ES-I3 (cell line): ENCODE results near the gene C1QTNF6.

Source experiments
- H3K36me3 ChIP-seq: 2 replicates; pipeline ENCODE4 v1.6.1; 2013; ENCODE audit warnings: mild to moderate bottlenecking, low read length, control low read depth, moderate library complexity; ENCODE audit not compliant: insufficient read depth
- H3K4me1 ChIP-seq: 2 replicates; pipeline ENCODE4 v1.6.1; 2013; ENCODE audit warnings: mild to moderate bottlenecking, control low read depth, low read length; ENCODE audit not compliant: insufficient read depth
- H3K9ac ChIP-seq: 2 replicates; pipeline ENCODE4 v1.6.1; 2013; ENCODE audit warnings: low read depth, mild to moderate bottlenecking, low read length, moderate library complexity
- H3K9me3 ChIP-seq: 2 replicates; pipeline ENCODE4 v1.6.1; 2013; ENCODE audit warnings: mild to moderate bottlenecking, low read length, moderate library complexity; ENCODE audit not compliant: control insufficient read depth, insufficient read depth

Gene C1QTNF6

GRCh38 chr22:37164505-37164887 lies 23.6 kb downstream of the C1QTNF6 start:
- no peak overlapping the region for H3K9ac ChIP-seq
- H3K4me1 ChIP-seq, result no peaks in the 10 kb centered on the region; the same call in 1 of the 2 replicates
- H3K9me3 ChIP-seq, result peaks cover 6% of the 10 kb centered on the region; the same call in 1 of the 2 replicates
- H3K36me3 ChIP-seq, result no peaks in the 10 kb centered on the region

GRCh38 chr22:37163575-37164504 lies 24.2 kb downstream of the C1QTNF6 start:
- Histone ChIP-seq H3K36me3 (no peaks in the 10 kb centered on the region), H3K9ac (no peak overlapping the region), H3K4me1 (peaks cover 2% of the 10 kb centered on the region; the same call in 1 of the 2 replicates), H3K9me3 (peaks cover 6% of the 10 kb centered on the region; the same call in 1 of the 2 replicates)

GRCh38 chr22:37163096-37163489 lies 25.0 kb downstream of the C1QTNF6 start:
- H3K36me3 ChIP-seq, result no peaks in the 10 kb centered on the region
- H3K4me1 ChIP-seq, result peaks cover 5% of the 10 kb centered on the region; the same call in 1 of the 2 replicates
- H3K9me3 ChIP-seq, result peaks cover 6% of the 10 kb centered on the region; the same call in 1 of the 2 replicates
- H3K9ac ChIP-seq, result no peak overlapping the region

DNA sequence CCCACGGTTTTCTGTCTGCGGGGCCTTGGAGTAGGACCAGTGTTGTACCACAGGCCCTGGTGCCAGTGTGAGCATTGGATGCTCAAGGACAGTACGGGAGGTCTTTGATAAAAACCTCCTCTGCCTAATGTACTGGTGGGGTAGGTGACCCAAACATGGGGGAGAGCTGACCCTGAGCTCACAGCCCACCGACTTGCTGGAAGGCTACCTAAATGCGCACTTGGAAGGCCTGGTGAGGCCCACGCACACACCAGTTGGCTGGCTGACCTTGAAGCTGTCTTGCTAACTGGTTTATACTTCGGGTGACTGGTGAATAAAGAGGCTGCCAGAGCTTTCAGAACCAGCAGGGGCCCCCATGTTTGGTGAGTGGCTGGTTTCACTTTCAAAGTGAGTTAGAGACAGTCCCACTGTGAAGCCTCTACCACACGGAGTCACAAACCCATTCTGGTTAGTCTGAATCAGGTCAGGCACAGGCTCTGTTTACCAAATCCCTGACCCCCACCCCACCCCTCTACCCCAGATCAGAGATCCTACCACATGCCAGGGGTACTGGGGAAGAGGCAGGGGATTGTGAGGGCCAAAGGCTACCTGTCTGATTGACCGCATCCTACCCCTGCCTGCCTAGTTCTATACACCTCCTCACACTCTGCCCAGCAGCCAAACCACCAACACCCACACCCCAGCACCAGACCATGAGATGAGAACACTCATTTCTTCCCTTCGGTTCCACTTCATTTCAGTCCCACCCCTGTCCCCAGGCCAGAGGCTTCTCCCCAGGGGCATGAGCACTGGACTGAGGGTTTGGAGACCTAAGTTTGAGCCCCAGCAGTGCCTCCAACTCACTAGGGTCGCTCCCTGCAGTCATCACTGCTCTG lies 25.6 kb downstream of the C1QTNF6 start:
- no peaks in the 10 kb centered on the region for H3K36me3 ChIP-seq

GRCh38 chr22:37161443-37161842 lies 26.6 kb downstream of the C1QTNF6 start:
- no peaks in the 10 kb centered on the region for H3K36me3 ChIP-seq
- H3K9me3 ChIP-seq, result peaks cover 6% of the 10 kb centered on the region; the same call in 1 of the 2 replicates
- H3K4me1 ChIP-seq, result peaks cover 5% of the 10 kb centered on the region; the same call in 1 of the 2 replicates
- H3K9ac ChIP-seq, result no peak overlapping the region

More for the DNA sequence above, 25.6 kb downstream of the C1QTNF6 start:
- Histone ChIP-seq H3K9me3 (peaks cover 6% of the 10 kb centered on the region; the same call in 1 of the 2 replicates), H3K9ac (no peak overlapping the region), H3K4me1 (peaks cover 5% of the 10 kb centered on the region; the same call in 1 of the 2 replicates)

GRCh38 chr22:37160027-37160426 lies 28.0 kb downstream of the C1QTNF6 start:
- peaks cover 5% of the 10 kb centered on the region; the same call in 1 of the 2 replicates for H3K4me1 ChIP-seq
- H3K9me3 ChIP-seq, result peaks cover 6% of the 10 kb centered on the region
- H3K36me3 ChIP-seq, result no peaks in the 10 kb centered on the region
- H3K9ac ChIP-seq, result no peak overlapping the region

DNA sequence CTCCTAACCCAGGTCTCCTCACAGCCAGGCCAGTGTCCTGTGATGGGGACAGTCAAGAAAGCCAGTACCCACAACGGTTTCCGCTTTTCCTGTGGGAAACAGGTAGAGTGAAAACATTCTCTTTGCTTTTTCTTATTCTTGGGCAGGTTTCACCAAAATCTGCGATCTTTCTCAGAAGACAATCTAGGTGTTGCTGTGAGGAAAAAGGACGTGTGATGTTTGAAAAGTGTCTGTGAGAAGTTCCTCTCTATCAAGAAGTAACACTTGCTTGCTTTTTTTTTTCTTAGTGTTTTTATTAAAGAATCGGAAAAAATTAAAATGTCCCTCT lies 29.1 kb downstream of the C1QTNF6 start:
- Histone ChIP-seq H3K36me3 (no peaks in the 10 kb centered on the region), H3K9me3 (peaks cover 6% of the 10 kb centered on the region), H3K4me1 (peaks cover 5% of the 10 kb centered on the region; the same call in 1 of the 2 replicates), H3K9ac (no peak overlapping the region)

- Histone ChIP-seq H3K9ac (no peak overlapping the region), H3K36me3 (no peaks in the 10 kb centered on the region), H3K9me3 (peaks cover 6% of the 10 kb centered on the region), H3K4me1 (peaks cover 5% of the 10 kb centered on the region; the same call in 1 of the 2 replicates)
Observed at GRCh38 chr22:37157516-37158285, 30.3 kb downstream of the C1QTNF6 start.

- Histone ChIP-seq H3K36me3 (no peaks in the 10 kb centered on the region), H3K9ac (no peak overlapping the region), H3K9me3 (peaks cover 6% of the 10 kb centered on the region), H3K4me1 (peaks cover 5% of the 10 kb centered on the region; the same call in 1 of the 2 replicates)
Observed at GRCh38 chr22:37156686-37157435, 31.2 kb downstream of the C1QTNF6 start.

- H3K36me3 ChIP-seq, result no peaks in the 10 kb centered on the region
- H3K4me1 ChIP-seq, result peaks cover 5% of the 10 kb centered on the region; the same call in 1 of the 2 replicates
- no peaks in the 10 kb centered on the region; the same call in 1 of the 2 replicates for H3K9me3 ChIP-seq
- H3K9ac ChIP-seq, result no peak overlapping the region
Observed at GRCh38 chr22:37155971-37156370, 32.1 kb downstream of the C1QTNF6 start.

DNA sequence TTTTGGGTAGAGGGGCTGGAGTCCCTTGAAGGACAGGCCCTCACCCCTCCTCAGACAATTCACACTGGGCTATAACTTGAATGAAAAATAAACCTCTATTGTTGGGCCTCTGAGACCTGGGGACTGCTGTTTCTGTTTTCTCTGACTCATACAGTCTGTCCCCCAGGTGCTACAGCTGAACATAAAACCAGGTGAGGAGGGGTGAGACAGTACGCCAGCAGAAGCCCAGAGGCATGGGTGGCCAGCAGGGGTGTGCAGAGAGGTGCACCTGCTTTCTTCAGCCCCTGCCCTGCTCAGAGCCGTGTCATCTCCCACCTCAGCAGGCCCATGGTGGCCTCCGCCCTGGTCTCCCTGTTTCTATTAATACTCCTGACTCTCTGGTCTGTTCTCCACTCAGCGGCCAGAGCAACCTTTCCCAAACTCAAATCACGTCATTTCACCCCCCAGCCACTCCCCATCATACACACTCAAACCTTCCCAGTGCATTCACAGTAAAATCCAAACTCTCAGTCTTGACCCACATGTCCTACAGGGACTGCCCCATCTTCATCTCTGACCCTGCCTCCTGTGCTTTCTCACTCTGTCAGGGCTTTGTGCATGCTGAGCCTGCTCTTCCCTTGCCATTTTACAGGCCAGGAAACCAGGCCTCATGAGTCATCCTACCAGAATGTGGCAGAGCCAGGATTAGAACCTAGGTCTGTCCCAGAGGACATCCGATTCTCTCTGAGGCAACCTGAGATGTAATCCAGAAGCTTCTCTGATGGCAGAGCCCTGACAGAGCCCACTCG lies 32.9 kb downstream of the C1QTNF6 start:
- H3K9ac ChIP-seq, result no peak overlapping the region
- no peaks in the 10 kb centered on the region for H3K36me3 ChIP-seq
- peaks cover 5% of the 10 kb centered on the region; the same call in 1 of the 2 replicates for H3K4me1 ChIP-seq
- H3K9me3 ChIP-seq, result no peaks in the 10 kb centered on the region; the same call in 1 of the 2 replicates

DNA sequence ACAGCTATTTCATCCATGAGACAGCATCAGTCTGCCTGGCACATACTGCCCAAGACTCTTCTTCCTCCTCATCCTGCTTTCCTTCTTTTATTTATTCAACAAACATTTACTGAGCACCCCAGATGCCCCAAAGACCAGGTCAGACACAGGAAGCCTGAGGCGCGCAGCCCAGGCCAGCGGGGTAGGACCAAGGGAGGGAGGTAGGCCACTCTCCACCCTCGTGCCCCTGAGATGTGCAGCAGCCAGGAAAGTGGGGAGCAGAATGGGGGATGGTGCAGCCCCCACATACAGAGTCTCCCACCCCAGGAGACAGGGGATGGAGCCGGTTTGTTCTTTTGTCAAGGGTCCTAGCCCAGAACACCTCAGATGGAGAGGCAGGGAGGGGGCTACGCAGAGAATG lies 34.1 kb downstream of the C1QTNF6 start:
- H3K36me3 ChIP-seq, result no peaks in the 10 kb centered on the region
- H3K9ac ChIP-seq, result no peak overlapping the region
- H3K4me1 ChIP-seq, result peaks cover 8% of the 10 kb centered on the region; the same call in 1 of the 2 replicates
- no peaks in the 10 kb centered on the region; the same call in 1 of the 2 replicates for H3K9me3 ChIP-seq
